ENCODE results near the gene PI16. TPM values are rescaled to one million over a fixed set of nuclear protein-coding genes. Genes with fewer than 3 reads are reported as not detected.

PI16 gene
- polyA plus RNA-seq, 4 donors, result 0.61 to 68.9 (median 6.3) TPM

Other genes starting within 250 kb of the PI16 start
- gene CPNE5, start 115.3 kb upstream of the PI16 start, polyA plus RNA-seq (ENCODE audit: insufficient read length in 4 of 4), result 10 to 100 TPM in 3 of 4 donors, 1 to 10 TPM in 1; 7.7 to 15.0 (median 11.8) TPM
- gene PPIL1, start 79.9 kb upstream of the PI16 start, polyA plus RNA-seq (ENCODE audit: insufficient read length in 4 of 4), result 10 to 100 TPM; 40.7 to 63.5 (median 52.6) TPM
- gene C6orf89, start 68.8 kb upstream of the PI16 start, polyA plus RNA-seq (ENCODE audit: insufficient read length in 4 of 4), result 10 to 100 TPM; 44.0 to 63.3 (median 51.4) TPM
- gene MTCH1, start 31.5 kb downstream of the PI16 start, polyA plus RNA-seq (ENCODE audit: insufficient read length in 4 of 4), result 100 to 1,000 TPM; 139 to 181 (median 166) TPM
- gene FGD2, start 50.9 kb downstream of the PI16 start, polyA plus RNA-seq (ENCODE audit: insufficient read length in 4 of 4), result 1 to 10 TPM; 1.2 to 3.9 (median 2.4) TPM
- gene PIM1, start 215.4 kb downstream of the PI16 start, polyA plus RNA-seq (ENCODE audit: insufficient read length in 4 of 4), result 10 to 100 TPM; 22.4 to 89.0 (median 26.2) TPM